ENCODE data around the gene CPLANE2.
"Not testable (repeated sequence)": the region's sequence is repeated elsewhere in the genome, so short reads cannot be mapped to it uniquely, and the experiment has no call there.

Gene CPLANE2

GRCh38 chr1:16206547-16207317 is 30.3 kb downstream of the CPLANE2 start:
- Histone ChIP-seq H3K4me3 (peak overlapping the region; percentile 40), H3K36me3 (replicated peaks) (no peaks in the 10 kb centered on the region), H3K4me1 (peaks cover 11% of the 10 kb centered on the region), H3K9me3 (no peaks in the 10 kb centered on the region), H3K27me3 (ENCODE audit: low read depth) (no peaks in the 10 kb centered on the region)
- DNase-seq (ENCODE audit: low spot score in 2 of 2): peak; percentile 98 to 99
- in situ Hi-C loops (cut with MboI; ENCODE audit: low sequenced_read_pairs): no loop called here

- no peaks in the 10 kb centered on the region for H3K27me3 ChIP-seq (ENCODE audit: low read depth)
- in situ Hi-C loops (cut with MboI; ENCODE audit: low sequenced_read_pairs): no loop called here
- H3K4me1 ChIP-seq: peaks cover 11% of the 10 kb centered on the region
- no peaks in the 10 kb centered on the region for H3K9me3 ChIP-seq
- no peak for DNase-seq (ENCODE audit: low spot score in 2 of 2)
- H3K4me3 ChIP-seq: peak overlapping the region; percentile 40
- no peaks in the 10 kb centered on the region for H3K36me3 ChIP-seq (replicated peaks)
Measured at GRCh38 chr1:16205891-16206546, 31.0 kb downstream of the CPLANE2 start.

- DNase-seq (ENCODE audit: low spot score in 2 of 2): no peak
- in situ Hi-C loops (cut with MboI; ENCODE audit: low sequenced_read_pairs): no loop called here
- no peaks in the 10 kb centered on the region for H3K36me3 ChIP-seq (replicated peaks)
- H3K4me1 ChIP-seq: peaks cover 11% of the 10 kb centered on the region
- no peaks in the 10 kb centered on the region for H3K27me3 ChIP-seq (ENCODE audit: low read depth)
- no peak overlapping the region for H3K4me3 ChIP-seq
- no peaks in the 10 kb centered on the region for H3K9me3 ChIP-seq
Measured at GRCh38 chr1:16205334-16205671, 31.7 kb downstream of the CPLANE2 start.

DNA sequence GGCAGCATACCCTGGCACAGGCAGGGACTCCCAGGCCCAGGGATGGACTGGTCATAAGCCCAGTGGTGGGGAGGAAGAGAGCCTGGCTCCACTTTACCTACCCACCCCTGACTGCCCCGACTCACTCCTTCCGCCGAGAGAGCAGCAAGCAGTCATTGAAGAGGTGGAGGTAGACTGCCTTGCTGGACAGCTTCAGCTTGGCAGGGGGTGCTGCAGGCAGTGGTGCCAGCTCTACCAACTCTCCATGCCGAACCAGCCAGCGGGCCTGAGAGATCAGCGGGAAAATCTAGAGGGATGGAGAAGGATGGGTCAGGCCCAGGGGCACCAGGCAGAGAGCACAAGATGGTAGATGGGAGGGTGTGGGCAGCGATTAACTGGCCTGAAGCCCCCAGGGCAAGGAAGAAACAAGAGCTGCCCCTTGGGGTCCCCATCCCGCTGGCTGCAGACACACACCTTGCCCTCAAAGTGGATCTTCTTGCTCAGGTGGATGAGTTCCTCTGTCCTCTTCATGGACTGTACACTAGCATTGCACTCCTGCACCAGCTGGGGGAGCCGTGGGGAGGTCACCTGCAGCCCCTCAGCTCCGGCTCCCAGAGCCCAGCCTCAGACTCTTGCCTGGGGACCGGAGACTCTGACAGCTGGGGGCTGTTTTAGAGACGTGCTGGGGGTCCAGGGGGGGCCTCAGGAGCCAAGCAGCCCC is 32.2 kb downstream of the CPLANE2 start:
- Histone ChIP-seq H3K27me3 (ENCODE audit: low read depth) (no peaks in the 10 kb centered on the region), H3K4me1 (peaks cover 11% of the 10 kb centered on the region), H3K36me3 (replicated peaks) (no peaks in the 10 kb centered on the region), H3K9me3 (no peaks in the 10 kb centered on the region), H3K4me3 (no peak overlapping the region)
- in situ Hi-C loops (cut with MboI; ENCODE audit: low sequenced_read_pairs): no loop called here
- DNase-seq (ENCODE audit: low spot score in 2 of 2): peak in 1 of 2 experiments; percentile 70

DNA sequence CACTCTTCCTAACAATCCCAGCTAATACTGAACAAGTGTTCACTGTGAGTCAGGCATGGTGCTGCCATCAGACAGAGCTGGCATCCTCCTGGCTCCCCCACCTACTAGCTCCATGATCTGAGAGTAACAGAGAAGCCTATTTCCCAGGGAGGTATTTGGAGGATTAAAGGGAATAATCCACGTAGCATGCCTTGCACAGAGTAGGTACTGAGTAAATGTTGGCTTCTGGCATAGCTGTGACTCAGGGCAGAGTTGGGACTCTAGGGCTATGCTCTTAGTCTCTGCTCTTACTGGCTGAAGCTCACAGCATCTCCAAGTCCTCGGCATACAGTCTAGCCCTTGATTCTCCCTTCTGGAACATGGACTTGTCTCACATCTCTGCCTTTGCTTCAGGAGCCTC is 32.8 kb downstream of the CPLANE2 start:
- no peaks in the 10 kb centered on the region for H3K27me3 ChIP-seq (ENCODE audit: low read depth)
- no peaks in the 10 kb centered on the region for H3K9me3 ChIP-seq
- no peak for DNase-seq (ENCODE audit: low spot score in 2 of 2)
- no peak overlapping the region for H3K4me3 ChIP-seq
- in situ Hi-C loops (cut with MboI; ENCODE audit: low sequenced_read_pairs): no loop called here
- no peaks in the 10 kb centered on the region for H3K36me3 ChIP-seq (replicated peaks)
- peaks cover 11% of the 10 kb centered on the region for H3K4me1 ChIP-seq

DNA sequence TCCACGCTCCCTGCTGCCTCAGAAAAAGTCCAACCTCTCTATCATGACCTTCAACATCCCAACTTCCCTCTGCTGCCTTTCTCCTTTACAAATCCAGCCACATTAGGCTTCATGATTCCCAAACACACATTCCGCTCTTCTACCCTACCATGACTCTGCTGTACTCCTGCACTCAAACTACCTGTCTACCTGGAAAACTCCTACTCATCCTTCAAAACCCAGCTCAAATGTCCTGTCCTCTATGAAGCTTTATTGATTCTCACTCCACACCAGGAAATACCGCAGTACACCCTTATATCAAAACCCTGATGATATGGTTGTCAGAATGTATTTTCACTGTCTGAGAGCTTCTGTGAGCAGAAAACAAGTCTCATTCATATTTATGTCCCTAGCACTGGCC is 33.4 kb downstream of the CPLANE2 start:
- Histone ChIP-seq H3K4me3 (no peak overlapping the region), H3K4me1 (peaks cover 11% of the 10 kb centered on the region), H3K9me3 (no peaks in the 10 kb centered on the region), H3K36me3 (replicated peaks) (no peaks in the 10 kb centered on the region), H3K27me3 (ENCODE audit: low read depth) (no peaks in the 10 kb centered on the region)
- no peak for DNase-seq (ENCODE audit: low spot score in 2 of 2)
- in situ Hi-C loops (cut with MboI; ENCODE audit: low sequenced_read_pairs): no loop called here

DNA sequence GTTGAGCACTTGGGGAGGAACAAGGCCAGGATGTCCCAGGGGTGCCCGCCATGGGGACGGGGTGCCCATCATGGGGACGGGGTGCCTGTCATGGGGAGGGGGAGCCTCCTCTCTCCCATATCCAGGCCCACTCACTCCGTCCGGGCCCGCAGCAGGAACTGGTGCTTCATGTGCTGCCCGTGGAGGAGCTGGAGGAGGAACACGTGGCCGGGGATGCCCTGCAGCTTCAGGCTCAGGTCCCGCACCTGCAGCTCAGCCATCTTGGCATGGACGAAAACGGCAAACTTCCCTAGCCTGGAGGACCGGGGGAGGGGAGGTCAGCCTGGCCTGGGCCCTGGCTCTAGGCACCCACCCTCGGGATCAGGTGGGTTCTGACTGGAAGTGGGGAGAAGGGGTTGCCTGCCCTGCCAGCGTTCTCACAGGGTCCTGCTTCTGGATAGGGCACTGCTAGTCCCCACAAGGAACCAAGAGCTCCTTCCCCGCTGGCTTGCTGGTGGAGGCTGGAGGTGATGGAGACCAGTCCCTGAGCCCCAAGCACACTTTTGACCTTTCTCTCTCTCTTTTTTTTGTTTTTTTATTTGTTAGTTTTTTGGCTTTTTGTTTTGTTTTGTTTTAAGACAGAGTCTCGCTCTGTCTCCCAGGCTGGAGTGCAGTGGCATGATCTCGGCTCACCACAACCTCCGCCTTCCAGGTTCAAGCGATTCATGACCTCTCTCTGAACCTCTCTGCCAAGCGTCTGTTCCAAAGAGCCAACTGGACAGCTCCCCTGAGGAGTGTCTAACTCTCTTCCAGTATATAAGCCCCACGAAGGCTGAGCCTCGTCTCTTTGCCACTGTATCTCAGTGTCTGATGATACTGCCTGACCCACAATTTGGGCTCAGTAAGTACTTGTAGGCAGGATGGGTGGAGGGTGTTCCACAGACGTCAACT is 34.4 kb downstream of the CPLANE2 start:
- H3K9me3 ChIP-seq: no peaks in the 10 kb centered on the region
- DNase-seq (ENCODE audit: low spot score in 2 of 2): no peak
- H3K27me3 ChIP-seq (ENCODE audit: low read depth): no peaks in the 10 kb centered on the region
- peaks cover 11% of the 10 kb centered on the region for H3K4me1 ChIP-seq
- in situ Hi-C loops (cut with MboI; ENCODE audit: low sequenced_read_pairs): no loop called here
- H3K4me3 ChIP-seq: no peak overlapping the region
- no peaks in the 10 kb centered on the region for H3K36me3 ChIP-seq (replicated peaks)

GRCh38 chr1:16199700-16200099 is 37.3 kb downstream of the CPLANE2 start:
- Histone ChIP-seq H3K9me3 (no peaks in the 10 kb centered on the region), H3K4me3 (no peak overlapping the region), H3K36me3 (replicated peaks) (no peaks in the 10 kb centered on the region), H3K4me1 (no peaks in the 10 kb centered on the region), H3K27me3 (ENCODE audit: low read depth) (no peaks in the 10 kb centered on the region)
- DNase-seq (ENCODE audit: low spot score in 2 of 2): no peak
- in situ Hi-C loops (cut with MboI; ENCODE audit: low sequenced_read_pairs): no loop called here

- H3K4me3 ChIP-seq: no peak overlapping the region
- no peaks in the 10 kb centered on the region for H3K36me3 ChIP-seq (replicated peaks)
- in situ Hi-C loops (cut with MboI; ENCODE audit: low sequenced_read_pairs): no loop called here
Measured at GRCh38 chr1:16199157-16199501, 37.9 kb downstream of the CPLANE2 start.

DNA sequence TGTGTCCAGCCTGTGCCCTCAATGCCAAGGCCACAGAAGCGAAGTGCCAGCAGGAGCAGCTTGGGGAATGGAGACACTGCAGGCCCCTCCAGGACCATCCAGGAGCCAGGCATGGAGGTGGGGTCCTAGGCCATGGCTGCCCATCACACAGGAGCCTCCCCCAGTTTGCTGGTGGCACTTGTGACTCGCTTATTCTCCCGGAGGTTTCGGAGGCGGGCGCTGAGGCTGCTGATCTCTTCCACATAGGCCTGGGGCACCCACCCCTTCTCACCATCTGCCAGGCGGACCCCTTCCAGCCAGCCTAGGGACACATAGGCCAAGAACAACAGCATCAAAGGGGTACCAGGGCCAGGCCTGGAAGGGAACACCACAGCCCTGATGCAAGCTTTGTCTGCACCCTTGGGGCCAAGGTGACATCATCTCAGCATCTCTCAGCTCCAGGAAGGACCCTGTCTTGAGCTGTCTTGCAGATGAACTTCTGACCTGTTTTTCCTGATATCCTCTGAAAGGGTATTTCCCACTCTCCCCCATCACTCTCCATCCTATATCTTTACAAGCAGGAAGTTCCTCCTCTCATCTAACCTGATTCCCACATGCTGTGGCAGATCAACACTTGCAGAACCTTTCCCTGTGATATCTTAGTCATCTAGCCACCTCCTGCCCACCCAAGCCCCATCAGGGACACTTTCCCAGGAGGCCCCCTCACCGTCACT is 38.4 kb downstream of the CPLANE2 start:
- Histone ChIP-seq H3K27me3 (ENCODE audit: low read depth) (no peaks in the 10 kb centered on the region), H3K4me1 (no peaks in the 10 kb centered on the region), H3K9me3 (no peaks in the 10 kb centered on the region), H3K36me3 (replicated peaks) (no peaks in the 10 kb centered on the region), H3K4me3 (no peak overlapping the region)
- in situ Hi-C loops (cut with MboI; ENCODE audit: low sequenced_read_pairs): no loop called here
- DNase-seq (ENCODE audit: low spot score in 2 of 2): no peak

More at GRCh38 chr1:16199157-16199501, 37.9 kb downstream of the CPLANE2 start:
- H3K9me3 ChIP-seq: no peaks in the 10 kb centered on the region
- DNase-seq (ENCODE audit: low spot score in 2 of 2): no peak
- no peaks in the 10 kb centered on the region for H3K27me3 ChIP-seq (ENCODE audit: low read depth)
- no peaks in the 10 kb centered on the region for H3K4me1 ChIP-seq

GRCh38 chr1:16196874-16197273 is 40.1 kb downstream of the CPLANE2 start:
- no peak for DNase-seq (ENCODE audit: low spot score in 2 of 2)
- no peaks in the 10 kb centered on the region for H3K4me1 ChIP-seq
- H3K9me3 ChIP-seq: no peaks in the 10 kb centered on the region
- H3K27me3 ChIP-seq (ENCODE audit: low read depth): no peaks in the 10 kb centered on the region
- no peak overlapping the region for H3K4me3 ChIP-seq
- no peaks in the 10 kb centered on the region for H3K36me3 ChIP-seq (replicated peaks)
- in situ Hi-C loops (cut with MboI; ENCODE audit: low sequenced_read_pairs): no loop called here

DNA sequence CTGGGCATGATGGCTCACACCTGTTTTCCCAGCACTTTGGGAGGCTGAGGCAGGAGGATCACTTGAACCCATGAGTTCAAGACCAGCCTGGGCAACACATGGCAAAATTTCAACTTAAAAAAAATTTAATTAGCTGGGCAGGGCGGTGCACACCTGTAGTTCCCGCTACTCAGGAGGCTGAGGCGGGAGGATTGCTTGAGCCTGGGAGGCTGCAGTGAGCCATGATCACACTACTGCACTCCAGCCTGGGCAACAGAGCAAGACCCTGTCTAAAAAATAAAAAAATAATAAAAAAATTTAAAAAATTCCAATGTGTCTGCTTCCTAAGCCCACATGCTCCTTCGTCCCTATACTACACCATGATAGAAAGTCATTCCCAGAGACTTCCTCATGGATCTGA is 40.8 kb downstream of the CPLANE2 start:
- H3K27me3 ChIP-seq (ENCODE audit: low read depth); in situ Hi-C loops (cut with MboI; ENCODE audit: low sequenced_read_pairs); DNase-seq (ENCODE audit: low spot score in 2 of 2); H3K4me3 ChIP-seq; H3K9me3 ChIP-seq; H3K36me3 ChIP-seq (replicated peaks); H3K4me1 ChIP-seq: not testable (repeated sequence)

- no peaks in the 10 kb centered on the region for H3K4me1 ChIP-seq
- no peaks in the 10 kb centered on the region for H3K9me3 ChIP-seq
- no peak for DNase-seq (ENCODE audit: low spot score in 2 of 2)
- H3K4me3 ChIP-seq: no peak overlapping the region
- H3K27me3 ChIP-seq (ENCODE audit: low read depth): 0 out of 2 replicates have a peak, but pooled peaks cover 3% of the 10 kb centered on the region
- in situ Hi-C loops (cut with MboI; ENCODE audit: low sequenced_read_pairs): no loop called here
- no peaks in the 10 kb centered on the region for H3K36me3 ChIP-seq (replicated peaks)
Measured at GRCh38 chr1:16195518-16195905, 41.5 kb downstream of the CPLANE2 start.

All from HAP-1 (cell line).